Measurements from ENCODE around the gene CERK. TPM values are rescaled to one million over a fixed set of nuclear protein-coding genes. Genes with fewer than 3 reads are reported as not detected.
"Not testable (repeated sequence)": the region's sequence is repeated elsewhere in the genome, so short reads cannot be mapped to it uniquely, and the experiment has no call there.

Gene CERK
- total and polyA plus RNA-seq, 10 donors: 13.7 to 47.1 (median 34.8) TPM

DNA sequence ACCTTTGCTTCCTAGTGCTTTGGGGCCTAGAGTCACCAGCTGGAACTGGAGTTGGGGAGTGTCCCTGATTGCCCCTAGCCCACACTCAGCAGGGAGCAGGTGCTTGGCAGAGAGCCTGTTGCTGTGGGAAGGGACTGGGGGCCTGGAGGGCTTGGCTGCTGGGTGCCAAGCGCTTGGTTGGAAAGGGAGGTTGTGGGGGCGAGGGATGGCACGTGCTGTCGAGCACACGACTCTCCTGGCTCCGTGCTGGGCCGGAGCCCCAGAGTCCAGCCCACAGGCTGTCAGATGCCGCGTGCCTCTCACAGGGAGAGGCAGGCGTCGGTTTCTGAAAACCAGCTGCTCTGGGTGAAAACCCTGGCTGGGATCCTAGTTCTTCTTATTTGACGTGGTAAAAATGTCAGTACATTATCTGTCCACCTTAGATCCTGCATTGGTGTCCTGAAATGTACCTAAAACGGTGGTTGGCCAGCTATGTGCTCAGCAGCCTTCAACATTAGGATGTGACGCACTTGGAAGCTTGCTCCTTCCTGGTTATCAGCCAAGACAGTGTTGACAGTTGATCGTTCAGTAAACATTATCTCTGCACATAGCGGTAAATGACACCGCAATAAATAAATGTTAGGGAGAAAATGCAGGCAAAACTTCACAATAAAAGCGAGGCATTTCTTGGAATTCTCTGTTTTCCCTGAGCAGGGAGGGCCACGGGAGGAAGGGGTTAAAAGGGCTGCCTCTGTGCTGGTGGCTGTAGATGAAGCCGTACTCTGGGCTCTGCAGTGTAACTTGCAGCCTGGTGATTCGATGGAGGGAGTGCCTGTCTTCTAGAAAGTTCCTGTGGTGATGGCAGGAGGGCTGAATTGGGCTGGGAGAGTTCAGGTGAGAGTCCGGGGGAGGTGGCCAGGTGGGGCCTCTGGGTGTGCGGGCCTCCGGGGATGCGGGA is 88.6 kb downstream of the CERK start:
- peaks cover 0 to 31% (median 0%) of the 10 kb centered on the region in 6 donors for H3K36me3 ChIP-seq
- no peak overlapping the region for H3K4me3 ChIP-seq
- H3K4me1 ChIP-seq: peaks cover 9 to 48% (median 34%) of the 10 kb centered on the region in 6 donors
- intact Hi-C loops (cut with DNase I; ENCODE audit: low total_unique reads): no loop called here
- DNase-seq: no peak
- H3K9me3 ChIP-seq: no peaks in the 10 kb centered on the region
- TF ChIP-seq, protein P1, sequence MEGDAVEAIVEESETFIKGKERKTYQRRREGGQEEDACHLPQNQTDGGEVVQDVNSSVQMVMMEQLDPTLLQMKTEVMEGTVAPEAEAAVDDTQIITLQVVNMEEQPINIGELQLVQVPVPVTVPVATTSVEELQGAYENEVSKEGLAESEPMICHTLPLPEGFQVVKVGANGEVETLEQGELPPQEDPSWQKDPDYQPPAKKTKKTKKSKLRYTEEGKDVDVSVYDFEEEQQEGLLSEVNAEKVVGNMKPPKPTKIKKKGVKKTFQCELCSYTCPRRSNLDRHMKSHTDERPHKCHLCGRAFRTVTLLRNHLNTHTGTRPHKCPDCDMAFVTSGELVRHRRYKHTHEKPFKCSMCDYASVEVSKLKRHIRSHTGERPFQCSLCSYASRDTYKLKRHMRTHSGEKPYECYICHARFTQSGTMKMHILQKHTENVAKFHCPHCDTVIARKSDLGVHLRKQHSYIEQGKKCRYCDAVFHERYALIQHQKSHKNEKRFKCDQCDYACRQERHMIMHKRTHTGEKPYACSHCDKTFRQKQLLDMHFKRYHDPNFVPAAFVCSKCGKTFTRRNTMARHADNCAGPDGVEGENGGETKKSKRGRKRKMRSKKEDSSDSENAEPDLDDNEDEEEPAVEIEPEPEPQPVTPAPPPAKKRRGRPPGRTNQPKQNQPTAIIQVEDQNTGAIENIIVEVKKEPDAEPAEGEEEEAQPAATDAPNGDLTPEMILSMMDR (IDR thresholded peaks at IDR 0.05 in 8 of 11, conservative IDR thresholded peaks at IDR 0.05 in 3 of 11): no peak
- no peak for TF ChIP-seq POLR2A (IDR thresholded peaks at IDR 0.05)
- TF ChIP-seq POLR2AphosphoS5 (IDR thresholded peaks at IDR 0.05): peak in 1 of 3 donors; percentile 23
- H3K27me3 ChIP-seq (replicated peaks in 1 of 7): no peaks in the 10 kb centered on the region
- no peak overlapping the region for H3K27ac ChIP-seq
- 52 to 63% (median 56%) methylated on average over 20 to 25 of the region's 25 CpGs for WGBS, 5 donors

DNA sequence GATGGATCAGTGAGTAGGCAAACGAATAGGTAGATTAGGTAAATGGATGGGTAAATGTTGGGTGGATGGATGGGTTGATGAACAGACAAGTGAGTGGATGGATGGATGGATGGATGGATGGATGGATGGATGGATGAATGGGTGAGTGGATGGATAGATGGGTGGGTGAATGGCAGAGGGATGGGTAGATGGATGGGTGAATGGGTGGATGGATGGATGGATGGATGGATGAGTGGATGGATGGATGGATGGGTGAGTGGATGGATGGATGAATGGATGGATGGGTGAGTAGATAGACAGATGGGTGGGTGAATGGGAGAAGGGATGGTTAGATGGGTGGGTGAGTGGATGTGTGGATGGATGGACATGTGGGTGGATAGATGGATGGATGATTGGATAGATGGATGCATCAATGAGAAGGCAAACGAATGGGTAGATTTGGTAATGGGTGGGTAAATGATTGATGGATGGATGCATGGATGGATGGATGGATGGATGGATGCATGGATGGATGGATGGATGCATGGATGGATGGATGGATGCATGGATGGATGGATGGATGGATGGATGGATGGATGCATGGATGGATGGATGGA is 89.7 kb downstream of the CERK start:
- H3K27ac ChIP-seq; H3K4me3 ChIP-seq; H3K27me3 ChIP-seq (replicated peaks in 1 of 7); H3K9me3 ChIP-seq; intact Hi-C loops (cut with DNase I; ENCODE audit: low total_unique reads); DNase-seq: not testable (repeated sequence)
- H3K36me3 ChIP-seq: peaks cover 0 to 29% (median 0%) of the 10 kb centered on the region in 6 donors
- 94 to 97% (median 94%) methylated on average over 2 of the region's 2 CpGs for WGBS, 5 donors
- H3K4me1 ChIP-seq: peaks cover 7 to 37% (median 29%) of the 10 kb centered on the region in 6 donors

DNA sequence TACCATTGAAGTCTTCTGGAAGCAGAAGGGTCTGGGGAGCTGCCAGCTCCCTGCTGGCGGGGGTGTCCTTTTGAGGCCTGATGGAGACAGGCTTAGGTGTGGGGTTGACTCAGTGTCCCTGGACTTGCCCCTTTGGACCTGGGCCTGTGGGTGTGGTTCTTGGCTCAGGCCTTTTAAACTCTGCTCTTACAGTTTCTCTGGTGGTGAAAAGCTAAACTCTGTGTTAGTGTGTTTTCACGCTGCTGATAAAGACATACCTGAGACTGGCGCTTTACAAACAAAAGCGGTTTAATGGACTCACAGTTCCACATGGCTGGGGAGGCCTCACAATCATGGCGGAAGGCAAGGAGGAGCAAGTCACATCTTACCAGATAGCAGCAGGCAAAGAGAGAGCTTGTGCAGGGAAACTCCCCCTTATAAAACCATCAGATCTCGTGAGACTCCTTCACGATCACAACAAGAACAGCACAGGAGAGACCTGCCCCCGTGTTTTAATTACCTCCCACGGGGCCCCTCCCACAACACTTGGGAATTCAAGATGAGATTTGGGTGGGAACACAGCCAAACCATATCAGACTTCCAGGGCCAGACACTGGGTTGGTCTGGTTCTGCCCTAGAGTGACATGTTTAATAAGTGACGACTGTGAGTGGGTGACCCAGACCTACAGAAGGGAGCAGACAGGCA is 91.4 kb downstream of the CERK start:
- H3K4me3 ChIP-seq: no peak overlapping the region
- no peak for DNase-seq
- H3K36me3 ChIP-seq: peaks cover 0 to 21% (median 0%) of the 10 kb centered on the region in 6 donors
- 87 to 92% (median 88%) methylated on average over 10 of the region's 10 CpGs for WGBS, 5 donors
- intact Hi-C loops (cut with DNase I; ENCODE audit: low total_unique reads): no loop called here
- no peaks in the 10 kb centered on the region for H3K27me3 ChIP-seq (replicated peaks in 1 of 7)
- H3K9me3 ChIP-seq: no peaks in the 10 kb centered on the region
- H3K4me1 ChIP-seq: peaks cover 5 to 20% (median 15%) of the 10 kb centered on the region in 6 donors
- TF ChIP-seq POLR2A (IDR thresholded peaks at IDR 0.05): no peak
- TF ChIP-seq, protein P1 (IDR thresholded peaks at IDR 0.05 in 8 of 11, conservative IDR thresholded peaks at IDR 0.05 in 3 of 11): no peak
- no peak for TF ChIP-seq POLR2AphosphoS5 (IDR thresholded peaks at IDR 0.05)
- H3K27ac ChIP-seq: no peak overlapping the region

DNA sequence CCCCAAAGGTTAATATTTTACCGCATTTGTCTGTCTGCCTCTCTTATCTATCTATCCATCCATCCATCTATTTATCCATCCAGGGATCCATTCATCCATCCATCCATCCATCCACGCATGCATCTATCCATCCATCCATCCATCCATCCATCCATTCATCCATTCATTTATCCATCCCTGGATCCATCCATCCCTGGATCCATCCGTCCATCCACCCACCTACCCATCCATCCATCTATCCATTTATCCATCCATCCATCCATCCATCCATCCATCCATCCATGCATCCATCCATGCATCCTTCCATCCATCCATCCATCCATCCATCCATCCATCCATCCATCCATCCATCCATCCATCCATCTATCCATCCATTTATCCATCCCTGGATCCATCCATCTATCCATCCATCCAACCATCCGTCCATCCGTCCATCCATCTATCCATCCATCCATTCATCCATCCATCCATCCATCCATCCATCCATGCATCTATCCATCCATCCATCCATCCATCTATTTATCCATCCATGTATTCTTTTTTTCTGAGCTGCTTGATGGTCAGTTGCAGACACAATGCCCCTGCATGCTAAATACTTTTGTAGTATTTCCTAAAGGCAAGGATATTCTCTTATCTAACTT is 95.1 kb downstream of the CERK start:
- DNase-seq; H3K4me3 ChIP-seq; intact Hi-C loops (cut with DNase I; ENCODE audit: low total_unique reads); H3K27me3 ChIP-seq (replicated peaks in 1 of 7); H3K9me3 ChIP-seq; H3K27ac ChIP-seq; H3K4me1 ChIP-seq: not testable (repeated sequence)
- H3K36me3 ChIP-seq: peaks cover 0 to 47% (median 0%) of the 10 kb centered on the region in 6 donors
- 88 to 89% (median 89%) methylated on average over 5 of the region's 5 CpGs for WGBS, 5 donors

Measured in spleen (tissue), 11 donors.